NB4 (cell line): Measurements from ENCODE around the gene CTXND1.

Source experiments
- DNase-seq: peaks from one replicate; pipeline ENCODE4 v3.0.0; 2010; ENCODE audit warnings: low read depth
- H3K4me3 ChIP-seq: one replicate; pipeline ENCODE4 v1.5.1; 2011; ENCODE audit warnings: mild to moderate bottlenecking, low read depth, low read length, moderate library complexity
- CTCF ChIP-seq: IDR thresholded peaks from one replicate; pipeline ENCODE4 v1.5.1; 2012; ENCODE audit warnings: low read depth, low read length
- MAX ChIP-seq: IDR thresholded peaks from 2 replicates; pipeline ENCODE4 v1.6.1; 2011; ENCODE audit warnings: low read depth, low read length
- MYC ChIP-seq: IDR thresholded peaks from 2 replicates; pipeline ENCODE4 v1.6.1; 2011; ENCODE audit warnings: low read depth, low read length
- POLR2A ChIP-seq: IDR thresholded peaks from 2 replicates; pipeline ENCODE4 v1.6.1; 2011; ENCODE audit warnings: mild to moderate bottlenecking; ENCODE audit not compliant: insufficient read length; ENCODE audit errors: extremely low read depth

CTXND1 gene

GRCh38 chr15:80274554-80274953 lies 22.5 kb upstream of the CTXND1 start:
- no peak overlapping the region for H3K4me3 ChIP-seq
- TF ChIP-seq POLR2A: no peak
- no peak for TF ChIP-seq MYC
- no peak for TF ChIP-seq MAX
- TF ChIP-seq CTCF: no peak
- DNase-seq: no peak

GRCh38 chr15:80272987-80273386 lies 21.0 kb upstream of the CTXND1 start:
- no peak for DNase-seq
- TF ChIP-seq MAX (no peak), CTCF (no peak), MYC (no peak), POLR2A (no peak)
- no peak overlapping the region for H3K4me3 ChIP-seq

GRCh38 chr15:80270472-80270871 lies 18.5 kb upstream of the CTXND1 start:
- TF ChIP-seq POLR2A: no peak
- TF ChIP-seq MAX: no peak
- no peak for TF ChIP-seq MYC
- TF ChIP-seq CTCF: no peak
- DNase-seq: no peak
- H3K4me3 ChIP-seq: no peak overlapping the region

GRCh38 chr15:80268101-80268500 lies 16.1 kb upstream of the CTXND1 start:
- H3K4me3 ChIP-seq: no peak overlapping the region
- no peak for DNase-seq
- TF ChIP-seq CTCF (no peak), POLR2A (no peak), MYC (no peak), MAX (no peak)

GRCh38 chr15:80267658-80268057 lies 15.6 kb upstream of the CTXND1 start:
- no peak overlapping the region for H3K4me3 ChIP-seq
- TF ChIP-seq CTCF: no peak
- no peak for TF ChIP-seq MAX
- TF ChIP-seq MYC: no peak
- TF ChIP-seq POLR2A: no peak
- no peak for DNase-seq

GRCh38 chr15:80266745-80267144 lies 14.7 kb upstream of the CTXND1 start:
- DNase-seq: no peak
- no peak overlapping the region for H3K4me3 ChIP-seq
- TF ChIP-seq CTCF (no peak), MYC (no peak), POLR2A (no peak), MAX (no peak)
